Fibroblast of lung (primary cell): ENCODE results near the gene MCM10. TPM values are rescaled to one million over a fixed set of nuclear protein-coding genes. Genes with fewer than 3 reads are reported as not detected.

ENCODE experiments used
- DNase-seq, 2 donors: peaks; one replicate each; pipeline versions ENCODE4 v3.0.0 to v3.0.0-alpha.2; 2010; ENCODE audit warnings: low read depth in 2 of 2
- H2AFZ ChIP-seq: 2 replicates; pipeline ENCODE4 v1.5.1; 2012; ENCODE audit warnings: low read length, control low read depth, inconsistent platforms
- H3K27ac ChIP-seq: 2 replicates; pipeline ENCODE4 v1.5.1; 2011; ENCODE audit warnings: low read length, control low read depth; ENCODE audit not compliant: insufficient read depth
- H3K27me3 ChIP-seq: 2 replicates; pipeline ENCODE4 v1.5.1; 2011; ENCODE audit warnings: mild to moderate bottlenecking, low read length; ENCODE audit not compliant: control insufficient read depth, insufficient read depth
- H3K36me3 ChIP-seq: 2 replicates; pipeline ENCODE4 v1.5.1; 2011; ENCODE audit warnings: low read length; ENCODE audit not compliant: control insufficient read depth, insufficient read depth
- H3K4me1 ChIP-seq: 2 replicates; pipeline ENCODE4 v1.5.1; 2011; ENCODE audit warnings: low read length; ENCODE audit not compliant: control insufficient read depth, insufficient read depth; ENCODE audit errors: extremely low read depth
- H3K4me2 ChIP-seq: 2 replicates; pipeline ENCODE4 v1.5.1; 2011; ENCODE audit warnings: low read length, control low read depth; ENCODE audit not compliant: insufficient read depth; ENCODE audit errors: extremely low read depth
- H3K4me3 ChIP-seq, 4 experiments: fragments of 200-600 bp in 1 of 4; sonication (generic) in 1 of 4; replicated peaks in 1 of 4; 2 replicates each; pipeline ENCODE4 v1.5.1; 2011 to 2016; ENCODE audit warnings: low read length in 4 of 4, low read depth in 3 of 4, mild to moderate bottlenecking in 3 of 4, control low read depth in 2 of 4, inconsistent platforms in 1 of 4, mixed read lengths in 1 of 4; ENCODE audit not compliant: insufficient read depth in 1 of 4; ENCODE audit errors: control extremely low read depth in 1 of 4
- H3K79me2 ChIP-seq: 2 replicates; pipeline ENCODE4 v1.5.1; 2012; ENCODE audit warnings: mild to moderate bottlenecking, low read length, inconsistent platforms; ENCODE audit not compliant: control insufficient read depth, insufficient read depth
- H3K9ac ChIP-seq: 2 replicates; pipeline ENCODE4 v1.5.1; 2011; ENCODE audit warnings: mild to moderate bottlenecking, low read length, control low read depth; ENCODE audit not compliant: insufficient read depth
- H3K9me3 ChIP-seq: 2 replicates; pipeline ENCODE4 v1.5.1; 2012; ENCODE audit warnings: low read depth, low read length; ENCODE audit not compliant: control insufficient read depth, insufficient read depth
- H4K20me1 ChIP-seq: 2 replicates; pipeline ENCODE4 v1.5.1; 2011; ENCODE audit warnings: low read length; ENCODE audit not compliant: control insufficient read depth, insufficient read depth; ENCODE audit errors: extremely low read depth
- EZH2 ChIP-seq: IDR thresholded peaks from 2 replicates; pipeline ENCODE4 v1.5.1; 2012; ENCODE audit warnings: low read length, control low read depth, mild to moderate bottlenecking; ENCODE audit errors: missing control alignments
- polyA plus RNA-seq, 2 donors: library from polyadenylated mRNA; depleted of rRNA in 1 of 2; stranded (reverse) in 1 of 2; unstranded in 1 of 2; fragments of >200 nt; gene quantifications; 2 replicates each; pipeline ENCODE4 v1.2.1, GENCODE V29; 2011 to 2012; ENCODE audit warnings: missing spikeins in 1 of 2
- total RNA-seq: library from RNA; depleted of rRNA; stranded (reverse); fragments of >200 nt; gene quantifications from 2 replicates; pipeline ENCODE4 v1.2.1, GENCODE V29; 2014
- TF ChIP-seq, protein P1 (sequence below), 2 donors: IDR thresholded peaks in 1 of 2; conservative IDR thresholded peaks in 1 of 2; 1 replicate in 1 of 2; 2 replicates in 1 of 2; pipeline ENCODE4 v1.5.1; 2011 to 2012; ENCODE audit warnings: low read length in 2 of 2, control low read depth in 1 of 2, inconsistent platforms in 1 of 2, low read depth in 1 of 2, mild to moderate bottlenecking in 1 of 2

The MCM10 gene
- total and polyA plus RNA-seq, 2 donors (not counting 1 experiment from before 2014, with no cell fraction given): 0.83 to 3.1 TPM

DNA sequence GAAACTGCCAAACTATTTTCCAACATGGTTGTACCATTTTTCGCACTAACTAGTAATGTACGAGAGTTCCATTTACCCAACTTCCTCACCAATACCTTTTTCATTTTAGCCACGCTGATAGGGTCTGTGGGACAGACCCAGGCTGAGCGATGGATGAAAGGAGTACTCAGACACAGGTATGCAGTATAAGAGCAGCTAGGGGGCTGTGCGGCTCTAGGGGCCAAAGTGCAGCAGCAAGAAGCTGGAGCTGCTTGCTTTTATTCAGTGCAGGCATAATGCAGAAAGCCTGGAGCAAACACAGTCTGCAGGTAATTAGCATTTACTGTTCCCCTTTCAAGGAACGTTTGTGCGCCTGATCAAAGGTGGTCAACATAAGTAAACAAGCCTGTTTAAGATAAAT lies 51.8 kb downstream of the MCM10 start:
- no peak overlapping the region for H3K27ac ChIP-seq
- no peaks in the 10 kb centered on the region for H3K79me2 ChIP-seq
- H3K4me1 ChIP-seq: no peaks in the 10 kb centered on the region
- no peak overlapping the region for H2AFZ ChIP-seq
- H3K27me3 ChIP-seq: no peaks in the 10 kb centered on the region
- no peak overlapping the region for H3K9ac ChIP-seq
- no peaks in the 10 kb centered on the region for H3K9me3 ChIP-seq
- no peaks in the 10 kb centered on the region for H3K36me3 ChIP-seq
- no peaks in the 10 kb centered on the region for H4K20me1 ChIP-seq
- DNase-seq: no peak
- H3K4me3 ChIP-seq: no peak overlapping the region
- H3K4me2 ChIP-seq: no peak overlapping the region
- TF ChIP-seq, protein P1, sequence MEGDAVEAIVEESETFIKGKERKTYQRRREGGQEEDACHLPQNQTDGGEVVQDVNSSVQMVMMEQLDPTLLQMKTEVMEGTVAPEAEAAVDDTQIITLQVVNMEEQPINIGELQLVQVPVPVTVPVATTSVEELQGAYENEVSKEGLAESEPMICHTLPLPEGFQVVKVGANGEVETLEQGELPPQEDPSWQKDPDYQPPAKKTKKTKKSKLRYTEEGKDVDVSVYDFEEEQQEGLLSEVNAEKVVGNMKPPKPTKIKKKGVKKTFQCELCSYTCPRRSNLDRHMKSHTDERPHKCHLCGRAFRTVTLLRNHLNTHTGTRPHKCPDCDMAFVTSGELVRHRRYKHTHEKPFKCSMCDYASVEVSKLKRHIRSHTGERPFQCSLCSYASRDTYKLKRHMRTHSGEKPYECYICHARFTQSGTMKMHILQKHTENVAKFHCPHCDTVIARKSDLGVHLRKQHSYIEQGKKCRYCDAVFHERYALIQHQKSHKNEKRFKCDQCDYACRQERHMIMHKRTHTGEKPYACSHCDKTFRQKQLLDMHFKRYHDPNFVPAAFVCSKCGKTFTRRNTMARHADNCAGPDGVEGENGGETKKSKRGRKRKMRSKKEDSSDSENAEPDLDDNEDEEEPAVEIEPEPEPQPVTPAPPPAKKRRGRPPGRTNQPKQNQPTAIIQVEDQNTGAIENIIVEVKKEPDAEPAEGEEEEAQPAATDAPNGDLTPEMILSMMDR (conservative IDR thresholded peaks at IDR 0.05 in 1 of 2, IDR thresholded peaks at IDR 0.05 in 1 of 2; ENCODE audit: low read depth in 1 of 2, low read length in 2 of 2): no peak
- no peak for TF ChIP-seq EZH2

DNA sequence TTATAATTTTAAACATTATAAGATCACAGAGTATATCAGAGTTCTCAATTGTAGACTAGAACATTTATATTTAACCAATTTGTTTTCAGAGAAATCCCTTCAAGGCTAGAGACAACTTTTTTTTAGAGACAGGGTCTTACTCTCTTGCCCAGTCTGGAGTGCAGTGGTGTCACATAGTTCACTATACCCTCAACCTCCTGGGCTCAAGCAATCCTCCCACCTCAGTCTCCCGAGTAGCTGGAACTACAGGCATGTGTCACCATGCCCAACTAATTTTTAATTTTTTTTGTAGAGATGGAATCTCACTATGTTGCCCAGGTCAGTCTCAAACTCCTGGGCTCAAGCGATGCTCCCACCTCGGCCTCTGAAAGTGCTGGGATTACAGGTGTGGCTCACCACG lies 57.5 kb downstream of the MCM10 start:
- TF ChIP-seq, protein P1 (conservative IDR thresholded peaks at IDR 0.05 in 1 of 2, IDR thresholded peaks at IDR 0.05 in 1 of 2; ENCODE audit: low read depth in 1 of 2, low read length in 2 of 2): no peak
- TF ChIP-seq EZH2: no peak
- no peaks in the 10 kb centered on the region for H4K20me1 ChIP-seq
- H3K9me3 ChIP-seq: no peaks in the 10 kb centered on the region
- H2AFZ ChIP-seq: no peak overlapping the region
- no peak overlapping the region for H3K4me3 ChIP-seq
- no peaks in the 10 kb centered on the region for H3K36me3 ChIP-seq
- H3K27me3 ChIP-seq: no peaks in the 10 kb centered on the region
- no peak overlapping the region for H3K4me2 ChIP-seq
- no peak for DNase-seq
- H3K9ac ChIP-seq: no peak overlapping the region
- no peak overlapping the region for H3K27ac ChIP-seq
- no peaks in the 10 kb centered on the region for H3K79me2 ChIP-seq
- H3K4me1 ChIP-seq: no peaks in the 10 kb centered on the region

DNA sequence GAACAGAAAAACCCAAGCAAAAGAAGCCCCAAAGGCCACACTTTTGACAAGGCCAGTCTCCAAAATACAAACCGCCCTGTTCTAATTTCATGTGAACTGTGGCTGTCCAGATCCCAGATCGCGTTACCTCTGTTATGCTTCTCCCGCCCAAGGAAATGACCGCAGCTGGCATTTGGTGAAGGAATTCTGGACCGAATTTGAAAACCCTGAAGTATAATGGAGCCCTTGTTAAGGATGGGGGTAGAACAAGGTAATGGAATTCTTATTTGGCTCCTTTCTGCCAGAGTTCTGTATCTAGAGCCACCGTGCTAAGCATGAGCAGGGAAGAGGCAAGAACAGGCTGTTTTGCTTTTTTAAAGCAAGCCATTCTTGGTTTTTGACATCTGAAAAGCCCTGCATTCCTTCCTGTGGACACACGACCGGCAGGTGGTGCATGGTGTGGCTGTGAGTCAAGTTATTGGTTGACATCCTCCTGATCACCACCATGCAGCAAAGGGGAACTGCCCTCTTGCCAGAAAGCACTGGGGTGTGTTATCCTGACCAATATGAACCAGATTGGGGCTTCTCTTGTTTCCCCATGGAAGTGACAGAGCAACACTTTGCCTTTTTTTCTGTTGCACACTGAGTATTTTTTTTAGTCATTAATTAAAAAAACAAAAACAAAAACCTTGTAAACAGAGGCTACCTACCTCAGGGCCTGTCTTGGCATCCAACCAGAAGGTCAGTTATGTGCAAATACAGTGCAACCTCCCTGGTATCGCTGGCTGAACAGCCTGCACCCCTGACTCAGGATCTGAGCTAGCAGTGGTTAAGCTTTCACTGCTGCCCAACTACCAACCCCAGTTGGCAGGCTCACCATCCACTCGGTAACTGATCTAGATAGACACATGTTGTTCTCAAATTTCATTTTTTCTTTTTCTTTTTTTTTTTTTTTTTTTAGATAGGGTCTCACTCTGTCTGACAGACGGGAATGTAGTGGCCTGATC lies 58.6 kb downstream of the MCM10 start:
- Histone ChIP-seq H3K9ac (no peak overlapping the region), H3K9me3 (no peaks in the 10 kb centered on the region), H3K27me3 (no peaks in the 10 kb centered on the region), H3K4me3 (no peak overlapping the region), H3K4me1 (no peaks in the 10 kb centered on the region), H3K4me2 (no peak overlapping the region), H4K20me1 (no peaks in the 10 kb centered on the region), H3K79me2 (no peaks in the 10 kb centered on the region), H3K36me3 (no peaks in the 10 kb centered on the region), H3K27ac (no peak overlapping the region), H2AFZ (no peak overlapping the region)
- TF ChIP-seq, protein P1 (conservative IDR thresholded peaks at IDR 0.05 in 1 of 2, IDR thresholded peaks at IDR 0.05 in 1 of 2; ENCODE audit: low read depth in 1 of 2, low read length in 2 of 2): no peak
- TF ChIP-seq EZH2: no peak
- peak in 1 of 2 donors; percentile 7 for DNase-seq
